HG02798 (cell line): Measurements from ENCODE around the gene FOXO1.
A peak's percentile ranks its signal among the peaks of the same experiment; 100 is the strongest.

Experiments used
- ATAC-seq: cut with Tn5 transposase; IDR thresholded peaks from one replicate; pipeline ENCODE4 v1.9.1; 2021; ENCODE audit warnings: mild to moderate bottlenecking; ENCODE audit not compliant: unreplicated experiment, poor library complexity

The FOXO1 gene

GRCh38 chr13:40666933-40667621, 636 bp upstream of the FOXO1 start:
- peak; percentile 18 for ATAC-seq

- ATAC-seq, result peak; percentile 0
Measured at GRCh38 chr13:40665126-40666044, 1.1 kb downstream of the FOXO1 start.

GRCh38 chr13:40664350-40665125, 1.9 kb downstream of the FOXO1 start:
- ATAC-seq, result peak; percentile 33

- ATAC-seq, result peak; percentile 32
Measured at GRCh38 chr13:40664100-40664349, 2.4 kb downstream of the FOXO1 start.

- peak; percentile 20 for ATAC-seq
Measured at GRCh38 chr13:40662866-40663265, 3.6 kb downstream of the FOXO1 start.

GRCh38 chr13:40661875-40662665, 4.4 kb downstream of the FOXO1 start:
- no peak for ATAC-seq

GRCh38 chr13:40660692-40661091, 5.7 kb downstream of the FOXO1 start:
- no peak for ATAC-seq

GRCh38 chr13:40660141-40660664, 6.2 kb downstream of the FOXO1 start:
- no peak for ATAC-seq

- no peak for ATAC-seq
Measured at GRCh38 chr13:40657951-40658350, 8.5 kb downstream of the FOXO1 start.

GRCh38 chr13:40657307-40657706, 9.1 kb downstream of the FOXO1 start:
- ATAC-seq, result no peak

GRCh38 chr13:40656358-40656757, 10.1 kb downstream of the FOXO1 start:
- no peak for ATAC-seq

GRCh38 chr13:40653527-40654318, 12.7 kb downstream of the FOXO1 start:
- ATAC-seq, result no peak

GRCh38 chr13:40652588-40652940, 13.9 kb downstream of the FOXO1 start:
- ATAC-seq, result peak; percentile 41

GRCh38 chr13:40651866-40652587, 14.4 kb downstream of the FOXO1 start:
- peak; percentile 50 for ATAC-seq

- ATAC-seq, result no peak
Measured at GRCh38 chr13:40648841-40649240, 17.6 kb downstream of the FOXO1 start.

GRCh38 chr13:40648040-40648439, 18.4 kb downstream of the FOXO1 start:
- no peak for ATAC-seq

- ATAC-seq, result no peak
Measured at GRCh38 chr13:40644838-40645604, 21.4 kb downstream of the FOXO1 start.
